CD4-positive, alpha-beta T cell (primary cell): Measurements from ENCODE around the gene ROR1. TPM values are rescaled to one million over a fixed set of nuclear protein-coding genes. Genes with fewer than 3 reads are reported as not detected.

Experiments
- ATAC-seq: fragments of 200-7000 bp; cut with Tn5 transposase; one replicate; pipeline ENCODE4 v1.10.0; 2022; ENCODE audit warnings: mild to moderate bottlenecking; ENCODE audit not compliant: poor library complexity
- CTCF ChIA-PET: fragments of 350-600 bp; sonication (Branson Sonifier 250); formaldehyde crosslinking; loops from one replicate; lab custom pipeline; 2021; ENCODE audit warnings: antibody characterized with exemption, inconsistent platforms; lab: Charles Lee
- POLR2A ChIA-PET: fragments of 350-600 bp; sonication (Branson Sonifier 250); formaldehyde crosslinking; loops from one replicate; lab custom pipeline; 2021; ENCODE audit warnings: antibody characterized with exemption, inconsistent platforms; lab: Charles Lee
- DNase-seq, 14 experiments: peaks; one replicate each; pipeline ENCODE4 v3.0.0-alpha.2; 2013 to 2020; ENCODE audit warnings: mixed read lengths in 2 of 14
- H3K27ac ChIP-seq, 2 donors: one replicate each; pipeline versions ENCODE4 v1.5.1 to v1.7.0; 2013; ENCODE audit warnings: low read length in 2 of 2, low read depth in 1 of 2, mild to moderate bottlenecking in 1 of 2
- H3K27me3 ChIP-seq, 2 experiments: 1 replicate in 1 of 2; 2 replicates in 1 of 2; pipeline versions ENCODE4 v1.6.1 to v1.7.0; 2013; ENCODE audit warnings: low read length in 2 of 2, control low read depth in 1 of 2, mild to moderate bottlenecking in 1 of 2, moderate library complexity in 1 of 2; ENCODE audit not compliant: insufficient read depth in 2 of 2, control insufficient read depth in 1 of 2
- H3K36me3 ChIP-seq: one replicate; pipeline ENCODE4 v1.6.1; 2013; ENCODE audit warnings: low read length, control low read depth; ENCODE audit not compliant: insufficient read depth
- H3K4me1 ChIP-seq: one replicate; pipeline ENCODE4 v1.6.1; 2013; ENCODE audit warnings: low read length, control low read depth; ENCODE audit not compliant: insufficient read depth
- H3K4me3 ChIP-seq: one replicate; pipeline ENCODE4 v1.5.1; 2013; ENCODE audit warnings: mild to moderate bottlenecking, low read length, moderate library complexity
- H3K9me3 ChIP-seq, 2 experiments: 1 replicate in 1 of 2; 2 replicates in 1 of 2; pipeline versions ENCODE4 v1.6.1 to v1.7.0; 2013; ENCODE audit warnings: low read length in 2 of 2, mild to moderate bottlenecking in 2 of 2, control low read depth in 1 of 2, moderate library complexity in 1 of 2; ENCODE audit not compliant: control insufficient read depth in 1 of 2, insufficient read depth in 1 of 2
- H3K27ac Mint-ChIP-seq: one replicate; pipeline ENCODE4 v1.8.0; 2020; ENCODE audit warnings: mixed read lengths
- H3K27me3 Mint-ChIP-seq: one replicate; pipeline ENCODE4 v1.8.0; 2021; ENCODE audit warnings: mixed read lengths
- H3K36me3 Mint-ChIP-seq: one replicate; pipeline ENCODE4 v1.8.0; 2021; ENCODE audit warnings: low read depth, mixed read lengths
- H3K4me1 Mint-ChIP-seq: one replicate; pipeline ENCODE4 v1.8.0; 2021; ENCODE audit warnings: low read depth, mixed read lengths
- H3K4me3 Mint-ChIP-seq: one replicate; pipeline ENCODE4 v1.8.0; 2020; ENCODE audit warnings: mild to moderate bottlenecking, mixed read lengths
- H3K9me3 Mint-ChIP-seq: one replicate; pipeline ENCODE4 v1.8.0; 2020; ENCODE audit warnings: mixed read lengths
- intact Hi-C, 2 experiments: fragments of 100-400 bp; cut with DNase I in 1 of 2; cut with micrococcal nuclease in 1 of 2; formaldehyde crosslinking; loops; one replicate each; pipeline versions ENCODE4 v1.15.1 to v1.9.0; 2023 to 2025; cut with DNase I, micrococcal nuclease
- total RNA-seq, 174 experiments: library from RNA in 2 of 174; stranded (reverse) in 2 of 174; gene quantifications; one replicate each; pipeline ENCODE4 v1.2.3 and lab custom pipeline; 2021 to 2026
- TF ChIP-seq, protein P1 (sequence below): fragments of 200-600 bp; IDR thresholded peaks from one replicate; pipeline ENCODE4 v1.8.0; 2022; ENCODE audit warnings: antibody characterized with exemption, mild to moderate bottlenecking

Gene ROR1
- total RNA-seq, 2 experiments from 2014 or later: not detected

DNA sequence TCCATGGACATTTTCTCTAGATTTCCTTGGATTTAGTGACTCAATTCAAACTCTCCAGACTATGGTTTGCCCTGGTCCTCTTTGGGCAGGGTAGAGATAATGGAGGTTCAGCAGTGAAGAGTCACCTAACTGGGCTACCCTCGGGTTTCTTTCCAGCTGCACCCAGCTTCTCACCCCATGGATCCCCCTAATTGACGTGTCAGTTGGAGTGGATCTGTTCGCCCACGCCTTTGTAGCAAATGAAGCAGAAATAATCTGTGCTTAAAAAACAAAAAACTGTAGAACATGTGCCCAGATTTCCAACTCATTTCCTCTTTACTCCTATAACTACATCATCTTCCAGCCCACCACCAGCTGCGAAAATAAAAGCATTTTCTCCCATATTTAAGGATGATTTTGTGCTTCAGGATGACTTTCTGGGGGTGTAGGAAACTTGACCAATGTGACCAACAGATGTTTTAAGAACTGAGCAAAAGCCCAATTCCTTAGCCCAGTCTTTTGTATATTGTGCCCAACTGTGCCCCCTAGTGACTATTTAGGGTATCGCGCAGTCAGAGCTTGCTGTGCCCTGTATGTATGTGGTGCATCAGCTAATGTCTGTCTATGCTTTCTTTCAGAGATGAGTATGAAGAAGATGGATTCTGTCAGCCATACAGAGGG is 363.1 kb downstream of the ROR1 start:
- Histone ChIP-seq H3K9me3 (no peaks in the 10 kb centered on the region), H3K4me3 (no peak overlapping the region), H3K36me3 (no peaks in the 10 kb centered on the region), H3K27me3 (no peaks in the 10 kb centered on the region), H3K4me1 (no peaks in the 10 kb centered on the region), H3K27ac (no peak overlapping the region)
- TF ChIP-seq, protein P1, sequence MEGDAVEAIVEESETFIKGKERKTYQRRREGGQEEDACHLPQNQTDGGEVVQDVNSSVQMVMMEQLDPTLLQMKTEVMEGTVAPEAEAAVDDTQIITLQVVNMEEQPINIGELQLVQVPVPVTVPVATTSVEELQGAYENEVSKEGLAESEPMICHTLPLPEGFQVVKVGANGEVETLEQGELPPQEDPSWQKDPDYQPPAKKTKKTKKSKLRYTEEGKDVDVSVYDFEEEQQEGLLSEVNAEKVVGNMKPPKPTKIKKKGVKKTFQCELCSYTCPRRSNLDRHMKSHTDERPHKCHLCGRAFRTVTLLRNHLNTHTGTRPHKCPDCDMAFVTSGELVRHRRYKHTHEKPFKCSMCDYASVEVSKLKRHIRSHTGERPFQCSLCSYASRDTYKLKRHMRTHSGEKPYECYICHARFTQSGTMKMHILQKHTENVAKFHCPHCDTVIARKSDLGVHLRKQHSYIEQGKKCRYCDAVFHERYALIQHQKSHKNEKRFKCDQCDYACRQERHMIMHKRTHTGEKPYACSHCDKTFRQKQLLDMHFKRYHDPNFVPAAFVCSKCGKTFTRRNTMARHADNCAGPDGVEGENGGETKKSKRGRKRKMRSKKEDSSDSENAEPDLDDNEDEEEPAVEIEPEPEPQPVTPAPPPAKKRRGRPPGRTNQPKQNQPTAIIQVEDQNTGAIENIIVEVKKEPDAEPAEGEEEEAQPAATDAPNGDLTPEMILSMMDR: peak; percentile 73
- Mint-ChIP-seq H3K27me3 (no peaks in the 10 kb centered on the region), H3K4me3 (no peak overlapping the region), H3K27ac (no peak overlapping the region), H3K36me3 (no peaks in the 10 kb centered on the region), H3K4me1 (no peaks in the 10 kb centered on the region), H3K9me3 (no peaks in the 10 kb centered on the region)
- POLR2A ChIA-PET: no interaction called here
- CTCF ChIA-PET: interaction anchor here (0.6 to 1.7 kb wide), 8 partner anchors 11 to 580 kb away, joined by 3 to 11 read pairs (median 3); no protein-coding TSS in a partner anchor
- intact Hi-C loops: loop anchor here (1.0 to 10.0 kb wide), 3 partner anchors 108 to 521 kb away; no protein-coding TSS in a partner anchor
- ATAC-seq (peak; percentile 64), DNase-seq (peak; percentile 45 to 77 (median 59))

DNA sequence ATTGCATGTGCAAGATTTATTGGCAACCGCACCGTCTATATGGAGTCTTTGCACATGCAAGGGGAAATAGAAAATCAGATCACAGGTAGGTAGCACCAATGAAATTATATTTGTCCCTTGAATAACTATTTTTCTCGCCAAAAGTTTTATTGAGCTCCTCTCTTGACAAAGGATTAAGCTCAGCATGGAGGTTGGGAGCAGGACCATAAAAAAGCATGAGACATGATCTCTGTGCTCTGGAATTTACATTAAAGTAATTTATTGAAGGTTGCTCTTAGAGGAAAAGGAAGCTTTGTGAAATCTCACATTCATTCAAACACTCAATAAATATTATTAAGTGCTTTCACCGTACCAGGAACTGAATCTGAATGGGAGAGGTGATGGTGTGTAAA is 363.6 kb downstream of the ROR1 start:
- Histone ChIP-seq H3K36me3 (no peaks in the 10 kb centered on the region), H3K9me3 (no peaks in the 10 kb centered on the region), H3K27me3 (no peaks in the 10 kb centered on the region), H3K4me1 (no peaks in the 10 kb centered on the region), H3K4me3 (no peak overlapping the region), H3K27ac (no peak overlapping the region)
- CTCF ChIA-PET: interaction anchor here (0.6 to 1.7 kb wide), 8 partner anchors 11 to 530 kb away, joined by 3 to 11 read pairs (median 3); no protein-coding TSS in a partner anchor
- no peaks in the 10 kb centered on the region for H3K27me3 Mint-ChIP-seq
- H3K4me3 Mint-ChIP-seq: no peak overlapping the region
- no peaks in the 10 kb centered on the region for H3K36me3 Mint-ChIP-seq
- H3K4me1 Mint-ChIP-seq: no peaks in the 10 kb centered on the region
- POLR2A ChIA-PET: no interaction called here
- TF ChIP-seq, protein P1: no peak
- intact Hi-C loops: loop anchor here (1.0 to 10.0 kb wide), 3 partner anchors 107 to 521 kb away; no protein-coding TSS in a partner anchor
- no peaks in the 10 kb centered on the region for H3K9me3 Mint-ChIP-seq
- no peak for ATAC-seq
- DNase-seq: no peak
- no peak overlapping the region for H3K27ac Mint-ChIP-seq

DNA sequence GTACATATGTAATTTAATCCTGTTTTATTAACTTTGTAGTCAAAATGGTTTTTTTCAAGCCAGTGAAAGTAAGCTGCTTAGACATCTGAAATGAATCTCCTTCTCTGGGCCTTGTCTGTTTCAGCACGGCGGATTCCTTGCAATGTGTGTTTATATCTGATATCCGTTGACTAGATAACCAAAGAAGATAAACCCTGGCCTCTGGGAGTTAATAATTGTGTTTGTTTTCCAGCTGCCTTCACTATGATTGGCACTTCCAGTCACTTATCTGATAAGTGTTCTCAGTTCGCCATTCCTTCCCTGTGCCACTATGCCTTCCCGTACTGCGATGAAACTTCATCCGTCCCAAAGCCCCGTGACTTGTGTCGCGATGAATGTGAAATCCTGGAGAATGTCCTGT is 366.1 kb downstream of the ROR1 start:
- DNase-seq (no peak), ATAC-seq (no peak)
- intact Hi-C loops: loop anchor here in 1 of 2 experiments (10.0 kb wide), 1 partner anchor 105 kb away; no protein-coding TSS in a partner anchor
- H3K4me3 Mint-ChIP-seq: no peak overlapping the region
- Histone ChIP-seq H3K4me3 (no peak overlapping the region), H3K4me1 (no peaks in the 10 kb centered on the region), H3K27me3 (no peaks in the 10 kb centered on the region), H3K36me3 (no peaks in the 10 kb centered on the region), H3K27ac (no peak overlapping the region), H3K9me3 (no peaks in the 10 kb centered on the region)
- TF ChIP-seq, protein P1: no peak
- ChIA-PET POLR2A (no interaction called here), CTCF (no interaction called here)
- H3K27ac Mint-ChIP-seq: no peak overlapping the region
- H3K9me3 Mint-ChIP-seq: no peaks in the 10 kb centered on the region
- H3K27me3 Mint-ChIP-seq: no peaks in the 10 kb centered on the region
- H3K36me3 Mint-ChIP-seq: no peaks in the 10 kb centered on the region
- no peaks in the 10 kb centered on the region for H3K4me1 Mint-ChIP-seq
